IMR-90 (cell line): ENCODE data around the gene PDCL2. TPM values are rescaled to one million over a fixed set of nuclear protein-coding genes. Genes with fewer than 3 reads are reported as not detected.

Experiments used
- ATAC-seq: fragments of 200-7000 bp; cut with Tn5 transposase; 2 replicates; pipeline ENCODE4 v1.9.1; 2020; ENCODE audit warnings: low read depth, mild to moderate bottlenecking, moderate library complexity
- BruUV-seq: library from RNA; stranded (reverse); fragments of 400-500 nt; replicated peaks from 2 replicates; lab custom pipeline; 2021; lab: Mats Ljungman, UMichigan
- CTCF ChIA-PET: fragments of 300-600 bp; formaldehyde crosslinking; extraction: SDS; loops from one replicate; lab custom pipeline; 2021; ENCODE audit warnings: antibody characterized with exemption; lab: Yijun Ruan, JAX
- POLR2A ChIA-PET: fragments of 300-600 bp; sonication (Branson Sonifier 250); formaldehyde crosslinking; loops from one replicate; lab custom pipeline; 2022; ENCODE audit warnings: antibody characterized with exemption; ENCODE audit not compliant: unreplicated experiment; lab: Charles Lee
- DNase-seq: peaks from one replicate; pipeline ENCODE4 v3.0.0; 2013
- H2AFZ ChIP-seq: replicated peaks from 2 replicates; pipeline ENCODE3; 2013; ENCODE audit warnings: low read length, mild to moderate bottlenecking; ENCODE audit not compliant: poor library complexity
- H2AK5ac ChIP-seq: 2 replicates; pipeline ENCODE4 v1.6.1; 2013; ENCODE audit warnings: low read depth, low read length, inconsistent platforms
- H2AK9ac ChIP-seq: replicated peaks from 2 replicates; pipeline ENCODE3; 2013; ENCODE audit warnings: mild to moderate bottlenecking, low read depth, low read length, moderate library complexity; ENCODE audit not compliant: poor library complexity
- H2BK120ac ChIP-seq: 2 replicates; pipeline ENCODE4 v1.6.1; 2013; ENCODE audit warnings: low read depth, low read length, inconsistent platforms
- H2BK15ac ChIP-seq: 3 replicates; pipeline ENCODE4 v1.6.1; 2013; ENCODE audit warnings: low read depth, low read length, inconsistent platforms
- H2BK20ac ChIP-seq: 2 replicates; pipeline ENCODE4 v1.6.1; 2013; ENCODE audit warnings: low read depth, mild to moderate bottlenecking, inconsistent platforms, low read length, moderate library complexity
- H2BK5ac ChIP-seq: 2 replicates; pipeline ENCODE4 v1.6.1; 2013; ENCODE audit warnings: mild to moderate bottlenecking, low read depth, low read length, inconsistent platforms; ENCODE audit not compliant: poor library complexity, severe bottlenecking
- H3K14ac ChIP-seq: replicated peaks from 2 replicates; pipeline ENCODE4 v1.6.1; 2013; ENCODE audit warnings: low read depth, low read length, inconsistent platforms
- H3K18ac ChIP-seq: 2 replicates; pipeline ENCODE4 v1.6.1; 2013; ENCODE audit warnings: low read depth, low read length, control low read depth
- H3K23ac ChIP-seq: 2 replicates; pipeline ENCODE4 v1.6.1; 2013; ENCODE audit warnings: low read depth, low read length, inconsistent platforms
- H3K27ac ChIP-seq: 2 replicates; pipeline ENCODE4 v1.5.1; 2013; ENCODE audit warnings: mild to moderate bottlenecking, control low read depth, low read length; ENCODE audit not compliant: insufficient read depth
- H3K27me3 ChIP-seq: 2 replicates; pipeline ENCODE4 v1.6.1; 2013; ENCODE audit warnings: low read length; ENCODE audit not compliant: control insufficient read depth, insufficient read depth
- H3K36me3 ChIP-seq: 2 replicates; pipeline ENCODE4 v1.6.1; 2013; ENCODE audit warnings: low read length, mixed read lengths; ENCODE audit not compliant: control insufficient read depth, insufficient read depth
- H3K4ac ChIP-seq: 2 replicates; pipeline ENCODE4 v1.6.1; 2013; ENCODE audit warnings: low read depth, low read length, inconsistent platforms
- H3K4me1 ChIP-seq: 2 replicates; pipeline ENCODE4 v1.6.1; 2013; ENCODE audit warnings: low read length, mixed read lengths; ENCODE audit not compliant: control insufficient read depth, insufficient read depth
- H3K4me2 ChIP-seq: 2 replicates; pipeline ENCODE4 v1.6.1; 2013; ENCODE audit warnings: low read depth, mild to moderate bottlenecking, control low read depth, low read length, moderate library complexity
- H3K4me3 ChIP-seq: 2 replicates; pipeline ENCODE4 v1.5.1; 2013; ENCODE audit warnings: low read depth, mild to moderate bottlenecking, control low read depth, low read length, moderate library complexity; ENCODE audit not compliant: insufficient read depth
- H3K56ac ChIP-seq: 2 replicates; pipeline ENCODE4 v1.6.1; 2013; ENCODE audit warnings: low read length, inconsistent platforms; ENCODE audit not compliant: insufficient read depth; ENCODE audit errors: extremely low read depth
- H3K79me1 ChIP-seq, 2 experiments: 2 replicates each; pipeline ENCODE4 v1.6.1; 2013; ENCODE audit warnings: low read length in 2 of 2, inconsistent platforms in 1 of 2, low read depth in 1 of 2
- H3K9ac ChIP-seq: 2 replicates; pipeline ENCODE4 v1.6.1; 2013; ENCODE audit warnings: low read depth, low read length, control low read depth
- H3K9me1 ChIP-seq: 2 replicates; pipeline ENCODE4 v1.6.1; 2013; ENCODE audit warnings: low read length, inconsistent platforms; ENCODE audit not compliant: insufficient read depth
- H3K9me3 ChIP-seq: 2 replicates; pipeline ENCODE4 v1.6.1; 2013; ENCODE audit warnings: low read length; ENCODE audit not compliant: control insufficient read depth, insufficient read depth
- H4K20me1 ChIP-seq: 2 replicates; pipeline ENCODE4 v1.6.1; 2013; ENCODE audit warnings: low read length, inconsistent platforms; ENCODE audit not compliant: insufficient read depth
- H4K5ac ChIP-seq: 2 replicates; pipeline ENCODE4 v1.6.1; 2013; ENCODE audit warnings: mild to moderate bottlenecking, low read depth, low read length, control low read depth
- H4K8ac ChIP-seq, 2 experiments: 2 replicates each; pipeline ENCODE4 v1.6.1; 2013; ENCODE audit warnings: low read depth in 2 of 2, low read length in 2 of 2, control low read depth in 1 of 2, inconsistent platforms in 1 of 2
- H4K91ac ChIP-seq: 2 replicates; pipeline ENCODE4 v1.6.1; 2013; ENCODE audit warnings: low read depth, low read length, inconsistent platforms; ENCODE audit not compliant: insufficient read depth
- BHLHE40 ChIP-seq: fragments of 150-350 bp; IDR thresholded peaks from 2 replicates; pipeline ENCODE4 v1.6.1; 2016; ENCODE audit warnings: mild to moderate bottlenecking, low read depth, low read length
- CEBPB ChIP-seq: IDR thresholded peaks from 2 replicates; pipeline ENCODE4 v1.6.1; 2012; ENCODE audit warnings: low read depth, low read length, improper control_type of control experiment
- CHD1 ChIP-seq: IDR thresholded peaks from 2 replicates; pipeline ENCODE4 v1.6.1; 2012; ENCODE audit warnings: low read depth, low read length, improper control_type of control experiment
- FOS ChIP-seq: fragments of 150-350 bp; IDR thresholded peaks from 2 replicates; pipeline ENCODE4 v1.6.1; 2016; ENCODE audit warnings: low read depth, low read length
- MAFK ChIP-seq: IDR thresholded peaks from 2 replicates; pipeline ENCODE4 v1.6.1; 2012; ENCODE audit warnings: low read depth, low read length, improper control_type of control experiment
- MAZ ChIP-seq: IDR thresholded peaks from 2 replicates; pipeline ENCODE4 v1.6.1; 2012; ENCODE audit warnings: low read depth, mild to moderate bottlenecking, low read length, improper control_type of control experiment, moderate library complexity, borderline replicate concordance
- MXI1 ChIP-seq: IDR thresholded peaks from 2 replicates; pipeline ENCODE4 v1.6.1; 2012; ENCODE audit warnings: low read depth, mild to moderate bottlenecking, low read length, moderate library complexity, borderline replicate concordance
- NFE2L2 ChIP-seq: fragments of 150-350 bp; IDR thresholded peaks from 2 replicates; pipeline ENCODE4 v1.6.1; 2016; ENCODE audit warnings: low read depth, mild to moderate bottlenecking, low read length
- POLR2A ChIP-seq: IDR thresholded peaks from 2 replicates; pipeline ENCODE4 v1.6.1; 2012; ENCODE audit warnings: mild to moderate bottlenecking, low read depth, low read length
- RAD21 ChIP-seq: IDR thresholded peaks from 2 replicates; pipeline ENCODE4 v1.6.1; 2012; ENCODE audit warnings: low read length, improper control_type of control experiment
- RCOR1 ChIP-seq: IDR thresholded peaks from 2 replicates; pipeline ENCODE4 v1.6.1; 2012; ENCODE audit warnings: mild to moderate bottlenecking, low read length, improper control_type of control experiment; ENCODE audit not compliant: insufficient replicate concordance
- RFX5 ChIP-seq: IDR thresholded peaks from 2 replicates; pipeline ENCODE4 v1.8.0; 2012; ENCODE audit warnings: low read depth, mild to moderate bottlenecking, low read length, moderate library complexity
- SMC3 ChIP-seq: fragments of 150-350 bp; IDR thresholded peaks from 2 replicates; pipeline ENCODE4 v1.6.1; 2016; ENCODE audit warnings: low read depth, mild to moderate bottlenecking, antibody characterized with exemption, low read length, moderate library complexity
- USF2 ChIP-seq: fragments of 150-350 bp; IDR thresholded peaks from 2 replicates; pipeline ENCODE4 v1.6.1; 2017; ENCODE audit warnings: mild to moderate bottlenecking, antibody characterized with exemption, low read length, low read depth
- WGBS, 2 experiments: methylation state at CpG; one replicate each; pipeline versions ENCODE4 v1.1.5 to v1.1.7; 2013; ENCODE audit warnings: missing lambda C conversion rate in 2 of 2; ENCODE audit not compliant: insufficient read length in 1 of 2; ENCODE audit errors: extremely low coverage in 2 of 2; 5-methylcytosine and 5-hydroxymethylcytosine counted together
- dilution Hi-C: fragments of 300-500 bp; cut with HindIII; formaldehyde crosslinking; loops from one replicate; pipeline ENCODE4 v1.14.3; 2018; ENCODE audit warnings: low sequenced_read_pairs; ENCODE audit not compliant: unreplicated experiment
- in situ Hi-C: fragments of 300-500 bp; cut with MboI; formaldehyde crosslinking; loops from 3 replicates; pipeline ENCODE4 v1.14.3; 2019; ENCODE audit warnings: low sequenced_read_pairs, inconsistent platforms, mixed read lengths
- intact Hi-C: fragments of 100-400 bp; cut with micrococcal nuclease; formaldehyde crosslinking; loops from 2 replicates; pipeline ENCODE4 v1.10.0; 2022
- polyA plus RNA-seq, 3 experiments: library from polyadenylated mRNA; depleted of rRNA; stranded (reverse); fragments of >200 nt; gene quantifications; 2 replicates each; pipeline ENCODE4 v1.2.3, GENCODE V29; 2012; ENCODE audit warnings: low replicate concordance in 1 of 3
- total RNA-seq: library from RNA; depleted of rRNA; stranded (reverse); fragments of >200 nt; gene quantifications from 2 replicates; pipeline ENCODE4 v1.2.3, GENCODE V29; 2012
- TF ChIP-seq, protein P1 (sequence below): fragments of 150-350 bp; IDR thresholded peaks from 2 replicates; pipeline ENCODE4 v1.6.1; 2016; ENCODE audit warnings: low read depth, mild to moderate bottlenecking, low read length, moderate library complexity, borderline replicate concordance

The PDCL2 gene
- total and polyA plus RNA-seq, 2 of the 4 experiments (the other 2 are of a cell fraction) = not detected

GRCh38 chr4:55512922-55513571 is 79.0 kb downstream of the PDCL2 start:
- no peak overlapping the region for H3K4me3 ChIP-seq
- POLR2A ChIA-PET = no interaction called here
- no peak overlapping the region for H4K91ac ChIP-seq
- no peak overlapping the region for H3K56ac ChIP-seq
- H3K9ac ChIP-seq = no peak overlapping the region
- DNase-seq = peak; percentile 77
- H3K9me3 ChIP-seq = no peaks in the 10 kb centered on the region
- H2AK9ac ChIP-seq = no peak overlapping the region
- no peak overlapping the region for H4K8ac ChIP-seq
- no peaks in the 10 kb centered on the region for H4K20me1 ChIP-seq
- no peak overlapping the region for H2AFZ ChIP-seq
- WGBS, 2 experiments = no CpG with 5 or more reads among the region's 1 CpG
- no peaks in the 10 kb centered on the region for H3K9me1 ChIP-seq
- H3K4me1 ChIP-seq = peaks cover 3% of the 10 kb centered on the region; the same call in 1 of the 2 replicates
- H3K4ac ChIP-seq = no peak overlapping the region
- peak; percentile 83 for ATAC-seq
- no peak overlapping the region for H2BK20ac ChIP-seq
- in situ Hi-C loops = no loop called here
- no peak overlapping the region for H3K23ac ChIP-seq
- dilution Hi-C loops = no loop called here
- peak overlapping the region; percentile 32; the same call in 1 of the 2 replicates for H3K4me2 ChIP-seq
- no peak overlapping the region for H2BK120ac ChIP-seq
- no peak overlapping the region for H3K27ac ChIP-seq
- no peak for TF ChIP-seq MXI1
- no peak for TF ChIP-seq USF2
- no peak for TF ChIP-seq RAD21
- TF ChIP-seq NFE2L2 = no peak
- no peak for TF ChIP-seq BHLHE40
- no peak for TF ChIP-seq SMC3
- TF ChIP-seq POLR2A = no peak
- TF ChIP-seq RCOR1 = no peak
- TF ChIP-seq, protein P1, sequence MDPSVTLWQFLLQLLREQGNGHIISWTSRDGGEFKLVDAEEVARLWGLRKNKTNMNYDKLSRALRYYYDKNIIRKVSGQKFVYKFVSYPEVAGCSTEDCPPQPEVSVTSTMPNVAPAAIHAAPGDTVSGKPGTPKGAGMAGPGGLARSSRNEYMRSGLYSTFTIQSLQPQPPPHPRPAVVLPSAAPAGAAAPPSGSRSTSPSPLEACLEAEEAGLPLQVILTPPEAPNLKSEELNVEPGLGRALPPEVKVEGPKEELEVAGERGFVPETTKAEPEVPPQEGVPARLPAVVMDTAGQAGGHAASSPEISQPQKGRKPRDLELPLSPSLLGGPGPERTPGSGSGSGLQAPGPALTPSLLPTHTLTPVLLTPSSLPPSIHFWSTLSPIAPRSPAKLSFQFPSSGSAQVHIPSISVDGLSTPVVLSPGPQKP = no peak
- TF ChIP-seq MAFK = no peak
- TF ChIP-seq CHD1 = no peak
- no peak for TF ChIP-seq MAZ
- no peak for TF ChIP-seq FOS
- no peak for TF ChIP-seq CEBPB
- TF ChIP-seq RFX5 = no peak
- H3K18ac ChIP-seq = no peak overlapping the region
- H3K79me1 ChIP-seq = peaks cover 7 to 35% of the 10 kb centered on the region in 2 experiments; a peak in 3 of 4 replicates
- CTCF ChIA-PET = no interaction called here
- H3K36me3 ChIP-seq = no peaks in the 10 kb centered on the region
- H2BK5ac ChIP-seq = peak overlapping the region; percentile 55
- no TSS peak for BruUV-seq
- intact Hi-C loops = loop anchor here (5.0 kb wide), 1 partner anchor 46 kb away; no protein-coding TSS in a partner anchor
- no peak overlapping the region for H4K5ac ChIP-seq
- H3K27me3 ChIP-seq = no peaks in the 10 kb centered on the region
- no peak overlapping the region for H3K14ac ChIP-seq
- no peak overlapping the region for H2BK15ac ChIP-seq
- H2AK5ac ChIP-seq = no peak overlapping the region
